IPS DF 4.7 (cell line): Measurements from ENCODE around the gene GSK3A.

ENCODE experiments used
- DNase-seq: peaks from one replicate; pipeline ENCODE4 v3.0.0-alpha.2; 2013; ENCODE audit warnings: low spot score; ENCODE audit errors: extremely low read depth

The GSK3A gene

DNA sequence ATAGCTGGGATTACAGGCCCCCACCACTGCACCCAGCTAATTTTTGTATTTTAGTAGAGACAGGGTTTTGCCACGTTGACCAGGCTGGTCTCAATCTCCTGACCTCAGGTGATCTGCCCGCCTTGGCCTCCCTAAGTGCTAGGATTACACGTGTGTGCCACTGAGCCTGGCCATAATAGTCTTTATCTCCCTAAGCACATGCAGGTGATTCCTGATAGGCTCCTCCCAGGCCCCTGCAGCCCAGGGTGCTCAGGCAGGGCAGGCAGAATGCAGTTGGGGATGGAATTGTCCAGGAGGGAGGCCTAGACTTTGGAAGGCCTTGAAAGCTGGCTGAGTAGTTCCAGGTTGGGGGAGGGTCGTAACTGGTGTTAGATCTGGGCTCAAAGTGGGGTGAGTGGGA lies 13.8 kb downstream of the GSK3A start:
- DNase-seq: no peak

DNA sequence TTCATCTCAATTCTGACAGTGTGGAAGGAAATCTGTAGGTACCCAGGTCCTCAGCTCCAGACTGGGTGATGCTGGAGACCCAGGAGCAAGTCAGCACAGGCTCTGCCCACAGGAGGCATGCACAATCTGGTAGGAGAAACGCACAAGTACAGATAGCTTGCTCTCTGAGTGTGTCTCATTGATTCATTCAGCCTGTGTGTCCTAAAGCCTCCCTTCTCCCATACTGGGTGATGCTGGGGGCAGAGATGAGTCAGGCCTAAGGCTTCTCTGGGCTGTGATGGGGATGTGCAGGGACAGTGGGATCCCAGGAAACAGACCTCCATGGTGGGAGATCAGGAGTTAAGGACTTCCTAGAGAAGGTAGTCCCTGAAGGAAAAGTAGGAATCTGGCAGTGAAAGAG lies 15.5 kb downstream of the GSK3A start:
- DNase-seq: no peak

DNA sequence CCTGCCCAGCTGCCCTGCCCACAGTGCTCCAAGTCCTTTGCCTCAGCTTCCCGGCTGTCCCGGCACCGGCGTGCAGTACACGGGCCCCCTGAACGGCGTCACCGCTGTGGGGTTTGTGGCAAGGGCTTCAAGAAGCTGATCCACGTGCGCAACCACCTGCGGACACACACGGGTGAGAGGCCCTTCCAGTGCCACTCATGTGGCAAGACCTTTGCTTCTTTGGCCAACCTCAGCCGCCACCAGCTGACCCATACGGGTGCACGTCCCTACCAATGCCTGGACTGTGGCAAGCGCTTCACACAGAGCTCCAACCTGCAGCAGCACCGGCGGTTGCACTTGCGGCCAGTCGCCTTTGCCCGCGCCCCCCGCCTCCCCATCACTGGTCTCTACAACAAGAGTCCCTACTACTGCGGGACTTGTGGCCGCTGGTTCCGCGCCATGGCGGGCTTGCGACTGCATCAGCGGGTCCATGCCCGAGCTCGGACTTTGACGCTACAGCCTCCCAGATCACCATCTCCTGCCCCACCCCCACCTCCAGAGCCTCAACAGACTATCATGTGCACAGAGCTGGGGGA lies 16.6 kb downstream of the GSK3A start:
- DNase-seq: no peak

DNA sequence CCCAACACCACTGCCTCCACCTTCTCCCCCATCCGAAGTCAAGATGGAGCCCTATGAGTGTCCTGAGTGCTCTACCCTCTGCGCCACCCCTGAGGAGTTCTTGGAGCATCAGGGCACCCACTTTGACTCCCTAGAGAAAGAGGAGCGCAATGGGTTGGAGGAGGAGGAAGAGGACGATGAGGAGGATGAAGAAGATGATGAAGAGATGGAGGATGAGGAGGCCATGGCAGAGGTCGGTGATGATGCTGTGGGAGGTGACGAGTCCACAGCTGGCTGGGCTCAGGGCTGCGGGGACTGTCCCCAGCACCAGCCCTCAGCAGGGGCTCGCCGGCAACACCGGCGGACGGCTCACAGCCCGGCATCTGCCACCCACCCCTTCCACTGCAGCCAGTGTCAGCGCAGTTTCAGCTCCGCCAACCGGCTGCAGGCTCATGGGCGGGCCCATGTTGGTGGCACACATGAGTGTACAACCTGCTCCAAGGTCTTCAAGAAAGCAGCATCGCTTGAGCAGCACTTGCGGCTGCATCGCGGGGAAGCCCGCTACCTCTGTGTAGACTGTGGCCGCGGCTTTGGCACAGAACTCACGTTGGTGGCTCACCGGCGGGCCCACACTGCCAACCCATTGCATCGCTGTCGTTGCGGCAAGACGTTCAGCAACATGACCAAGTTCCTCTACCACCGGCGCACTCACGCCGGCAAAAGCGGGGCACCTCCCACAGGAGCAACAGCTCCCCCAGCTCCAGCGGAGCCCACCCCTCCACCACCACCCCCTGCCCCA lies 17.3 kb downstream of the GSK3A start:
- DNase-seq: no peak

DNA sequence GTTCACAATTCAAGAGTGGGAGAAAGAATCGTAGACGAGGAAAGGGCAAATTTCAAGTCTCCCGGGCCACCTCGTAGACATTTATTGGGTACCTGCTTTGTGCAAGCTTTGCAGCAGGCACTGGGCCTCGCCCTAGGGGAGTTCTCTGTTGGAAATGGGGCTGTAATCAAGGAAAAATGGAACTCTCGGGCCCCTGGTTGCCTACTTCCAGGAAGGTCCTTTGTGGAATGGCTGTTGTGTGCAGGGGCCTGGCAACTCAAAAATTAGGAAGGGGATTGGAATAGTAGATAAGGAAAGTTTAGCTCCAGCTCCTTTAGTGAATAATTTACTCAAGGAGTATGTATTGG lies 21.7 kb downstream of the GSK3A start:
- DNase-seq: no peak

DNA sequence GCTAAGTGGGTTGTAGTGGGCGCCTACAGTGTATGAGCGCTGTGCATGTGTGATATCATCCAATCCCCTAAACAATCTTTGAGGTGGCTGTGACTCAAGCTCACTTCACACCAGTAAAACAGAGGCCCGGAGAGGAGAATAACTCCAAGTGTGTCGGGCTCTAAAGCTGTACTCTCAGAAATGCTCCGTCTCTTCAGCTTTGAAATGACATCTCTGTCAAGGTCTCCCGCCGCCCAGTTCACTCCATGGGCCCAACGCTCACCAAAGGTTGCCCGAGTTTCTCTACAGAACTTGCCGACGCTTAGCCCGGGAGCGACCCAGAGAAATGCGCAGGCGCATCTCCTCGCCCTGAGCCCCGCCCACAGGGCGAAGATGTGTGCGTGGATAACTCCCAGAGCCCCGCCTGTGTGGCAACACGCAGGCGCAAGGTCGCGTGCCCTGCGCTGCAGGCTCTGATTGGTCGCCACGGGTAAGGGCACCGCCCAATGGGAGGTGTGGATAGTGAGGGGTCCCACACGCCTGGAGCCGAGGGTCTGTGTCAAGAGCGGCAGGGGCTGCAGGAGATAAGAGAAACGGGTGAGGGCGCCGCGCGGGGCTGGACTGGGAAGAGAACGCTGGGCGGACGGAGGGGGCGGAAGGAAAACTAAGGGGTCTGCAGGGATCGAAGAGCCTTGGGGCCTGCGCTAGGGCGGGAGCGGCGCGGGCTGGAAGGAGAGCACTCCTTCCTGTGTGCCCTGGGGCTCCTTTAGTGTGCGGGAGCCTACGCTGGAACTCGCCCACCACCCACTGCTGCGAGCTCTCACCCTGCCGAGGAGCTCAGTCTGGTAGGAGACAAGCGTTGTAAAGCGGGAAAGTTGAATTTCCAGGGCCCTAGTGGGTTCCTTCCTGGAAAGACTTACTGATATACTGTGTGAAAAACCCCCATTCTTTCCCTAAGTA lies 22.3 kb downstream of the GSK3A start, which contains the start of gene ZNF526:
Gene ZNF526, plus strand, starts transcription at position 501 of the 939 bp plus-strand sequence. CDS start 4,092 bp downstream, outside the sequence.
- DNase-seq: peak; percentile 97

DNA sequence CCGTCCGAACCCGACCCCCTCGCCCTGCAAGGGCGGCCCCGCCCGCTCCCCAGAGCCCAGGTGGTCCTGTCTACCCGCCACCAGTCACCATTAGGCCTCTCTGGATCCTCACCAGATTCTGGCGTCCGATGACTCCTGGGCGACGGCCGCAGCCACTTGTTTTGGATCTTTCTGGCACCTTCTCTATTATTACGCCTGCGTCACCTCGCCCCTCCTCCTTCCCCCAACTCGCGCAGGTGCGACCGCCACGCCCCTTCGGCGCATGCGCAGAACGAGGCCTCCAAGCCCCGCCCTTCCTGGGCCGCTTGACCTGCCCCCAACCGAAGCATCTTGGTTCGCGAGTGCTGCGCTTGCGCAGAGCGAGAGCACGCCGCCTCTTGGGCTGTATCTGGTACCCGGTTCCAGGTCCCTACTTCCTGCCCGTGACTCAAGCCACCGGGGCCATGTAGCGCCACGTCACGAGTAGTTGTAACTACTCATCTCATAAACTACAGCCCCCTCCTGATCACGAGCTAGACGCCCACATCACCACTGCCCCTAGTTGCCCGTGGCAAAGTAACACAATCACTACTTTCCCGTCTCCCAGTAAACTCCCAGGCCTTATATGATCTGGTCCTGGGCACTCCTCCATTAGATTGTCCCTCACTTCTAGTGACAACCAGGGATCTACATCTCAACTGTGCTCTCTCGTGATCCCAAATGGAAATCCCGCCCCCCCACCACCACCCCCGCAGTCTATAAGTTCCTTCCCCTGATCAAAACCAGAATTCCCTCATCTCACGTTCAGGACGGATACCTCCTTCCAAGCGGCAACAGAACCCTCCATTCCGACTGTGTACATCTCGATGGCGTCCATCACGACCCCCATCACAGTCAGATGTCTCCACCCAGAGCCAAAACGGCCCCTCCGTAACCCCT lies 24.6 kb downstream of the GSK3A start, which contains the start of gene DEDD2:
Gene DEDD2, minus strand, starts transcription at position 158 of the 918 bp plus-strand sequence. CDS start 670 bp downstream, outside the sequence.
- DNase-seq: peak; percentile 80

DNA sequence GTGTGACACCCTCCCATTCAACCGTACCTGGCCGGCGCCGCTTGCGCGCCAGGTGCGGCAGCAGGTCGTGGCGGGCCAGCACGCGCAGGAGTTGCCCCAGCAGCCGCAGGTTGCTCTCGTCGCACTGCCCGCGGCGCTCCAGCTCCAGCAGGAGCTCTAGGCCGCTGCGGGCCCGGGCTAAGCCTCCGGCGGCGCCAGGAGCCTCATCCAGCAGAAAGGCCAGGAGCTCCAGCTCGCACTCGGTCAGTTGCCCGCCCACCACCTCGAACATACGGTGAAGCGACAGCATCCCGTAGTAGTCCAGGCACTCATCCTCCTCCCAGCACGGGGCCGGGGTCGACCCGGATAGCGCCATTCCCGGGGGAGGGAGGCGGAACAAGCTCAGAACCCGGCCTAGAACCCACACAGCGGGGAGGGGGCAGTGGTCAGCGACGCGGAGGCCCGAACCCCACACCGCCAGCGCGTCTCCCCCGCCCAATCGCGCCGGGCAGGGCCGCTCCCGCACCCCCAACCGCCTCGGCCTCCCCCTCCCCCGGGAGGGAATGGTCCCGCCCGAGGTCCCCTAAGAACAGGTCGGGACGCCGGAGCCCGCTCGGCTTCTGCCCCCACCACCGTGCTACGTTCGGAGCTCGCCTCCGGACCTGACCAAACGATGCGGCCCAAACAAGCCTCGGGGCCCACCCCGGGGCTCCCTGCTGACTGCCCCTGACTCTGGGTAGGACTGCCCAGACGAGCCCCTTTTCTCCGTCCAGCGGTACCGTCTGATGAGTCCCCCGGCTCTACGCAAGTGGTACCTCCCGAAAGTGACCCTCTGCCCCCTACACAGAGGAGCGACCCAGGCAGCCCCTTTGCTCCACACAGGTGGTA lies 25.5 kb downstream of the GSK3A start:
- DNase-seq: no peak

DNA sequence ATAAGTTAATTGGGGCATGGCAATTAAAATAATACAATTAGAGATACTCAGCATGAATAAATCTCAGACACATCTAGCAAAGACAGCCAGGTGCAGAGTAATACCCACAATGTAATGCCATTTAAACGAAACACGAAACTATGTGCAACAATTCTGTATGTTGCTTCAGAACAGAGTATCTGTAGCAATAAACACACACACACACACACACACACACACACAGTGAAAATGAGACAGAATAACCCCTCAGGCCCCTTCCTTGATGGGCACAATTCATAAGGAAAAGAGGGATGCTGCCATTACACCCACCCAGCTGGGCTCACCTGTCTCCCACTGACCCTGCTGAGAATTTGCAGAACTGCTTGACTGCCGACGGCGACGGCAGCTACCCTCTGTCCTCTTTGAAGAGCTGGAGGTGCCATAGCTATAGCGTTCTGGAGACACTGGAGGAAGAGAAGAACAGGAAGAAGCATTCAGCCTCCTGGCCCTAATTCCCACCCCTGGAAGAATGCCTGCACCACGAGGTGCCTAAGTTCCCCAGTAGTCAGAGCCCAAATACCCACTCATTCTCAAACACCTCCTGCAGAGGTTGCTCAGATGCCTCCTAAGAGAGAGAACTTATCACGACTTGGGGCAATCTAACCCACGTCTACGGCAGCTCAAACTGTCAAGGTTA lies 27.5 kb downstream of the GSK3A start:
- no peak for DNase-seq

DNA sequence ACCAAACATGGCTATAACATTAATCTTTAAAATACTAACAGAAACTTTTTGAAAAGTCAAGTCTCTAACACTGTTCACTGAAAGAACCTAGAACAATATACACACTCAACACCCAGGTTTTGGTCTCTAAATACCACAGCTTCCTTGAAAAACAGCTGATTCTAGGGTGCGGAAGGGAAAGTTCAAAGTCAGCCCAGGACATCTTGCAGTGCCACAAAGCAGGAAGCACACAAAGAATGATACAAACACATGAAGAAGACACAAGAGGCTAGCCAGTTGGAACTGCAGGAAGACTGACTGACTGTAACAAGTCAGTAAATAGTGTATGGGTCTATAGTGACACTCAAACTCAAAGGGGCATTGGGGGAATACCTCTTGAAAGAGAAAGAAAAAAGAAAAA lies 29.5 kb downstream of the GSK3A start:
- DNase-seq: no peak

DNA sequence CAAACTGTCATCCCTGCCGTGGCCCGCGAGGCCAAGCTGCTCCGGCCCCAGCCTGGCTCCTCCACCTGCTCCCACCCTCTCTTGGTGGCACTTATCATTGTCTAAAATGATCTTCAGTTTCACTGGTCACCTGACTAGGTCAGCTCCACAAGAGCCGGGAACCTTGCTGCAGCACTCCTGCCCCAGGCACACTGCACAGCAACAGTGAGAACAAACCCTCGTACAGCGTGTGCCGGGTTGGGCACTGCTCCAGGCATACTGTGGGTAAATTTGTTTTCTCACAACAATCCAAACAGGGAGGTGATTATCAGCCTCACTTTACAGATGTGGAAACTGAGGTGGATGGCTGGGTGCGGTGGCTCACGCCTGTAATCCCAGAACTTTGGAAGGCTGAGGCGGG lies 33.8 kb downstream of the GSK3A start:
- no peak for DNase-seq

DNA sequence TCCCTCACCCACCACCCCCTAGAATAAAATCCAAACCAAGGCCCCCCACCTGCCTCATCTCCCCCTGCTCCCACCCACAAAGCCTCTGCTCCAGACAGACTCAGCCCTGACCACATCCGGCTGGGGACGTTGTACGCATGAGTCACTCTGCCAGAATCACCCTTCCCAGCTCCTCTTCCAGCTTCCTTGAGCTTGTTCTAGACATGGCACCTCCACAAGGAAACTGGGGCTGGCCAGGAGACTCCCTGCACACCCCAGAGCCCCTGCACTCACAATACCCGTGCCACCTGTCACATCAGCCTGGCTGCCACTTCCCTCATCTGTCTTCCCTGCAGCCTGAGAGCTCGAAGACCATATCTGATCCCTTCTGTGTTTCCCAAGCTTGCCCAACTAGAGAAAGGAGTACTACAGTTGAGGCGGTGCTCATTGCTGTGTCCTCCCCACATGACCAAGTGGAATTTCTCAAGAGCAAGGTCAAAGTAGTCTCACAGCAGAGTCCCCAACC lies 34.6 kb downstream of the GSK3A start:
- DNase-seq: no peak

DNA sequence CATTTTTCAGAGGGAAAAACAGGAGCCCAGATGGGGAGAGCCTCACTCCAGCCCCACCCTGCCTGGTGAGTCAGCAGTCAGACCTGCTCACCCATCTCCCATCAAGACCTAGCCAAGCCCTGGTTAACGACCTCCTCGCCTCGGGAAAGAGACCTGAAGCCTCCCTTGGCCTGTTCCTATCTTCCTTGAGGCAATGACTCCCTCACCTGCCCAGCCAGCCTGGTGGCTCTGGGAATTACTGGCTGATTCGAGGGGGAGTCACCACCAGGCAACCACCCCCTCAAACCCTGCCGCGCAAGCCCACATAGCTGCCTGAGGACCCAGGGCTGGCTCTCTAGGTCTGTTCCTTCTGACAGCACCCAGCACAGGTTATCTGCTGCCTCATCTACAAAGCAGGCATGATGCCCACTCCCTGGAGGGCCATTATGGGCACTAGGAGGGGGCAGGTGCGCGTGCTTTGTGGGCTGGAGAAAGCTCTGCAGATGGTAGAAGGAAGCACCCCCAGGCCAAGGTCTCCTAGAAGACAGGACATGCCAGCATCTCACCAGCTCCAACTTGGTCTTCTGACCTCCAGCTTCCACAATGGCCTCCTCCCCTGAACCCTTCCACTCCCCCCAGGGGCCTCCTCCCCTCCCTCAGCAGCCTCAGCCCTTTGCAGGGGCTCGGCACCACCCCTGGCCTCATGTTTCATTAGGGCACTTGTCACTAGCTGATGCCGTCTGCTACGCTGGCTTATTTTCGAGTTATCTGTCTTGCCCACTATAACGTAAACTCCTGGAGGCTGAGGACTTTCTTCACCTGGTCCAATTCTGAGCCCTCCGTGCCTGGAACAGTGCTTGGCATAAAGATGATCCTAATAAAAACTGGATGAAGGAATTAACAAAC lies 35.3 kb downstream of the GSK3A start:
- no peak for DNase-seq

DNA sequence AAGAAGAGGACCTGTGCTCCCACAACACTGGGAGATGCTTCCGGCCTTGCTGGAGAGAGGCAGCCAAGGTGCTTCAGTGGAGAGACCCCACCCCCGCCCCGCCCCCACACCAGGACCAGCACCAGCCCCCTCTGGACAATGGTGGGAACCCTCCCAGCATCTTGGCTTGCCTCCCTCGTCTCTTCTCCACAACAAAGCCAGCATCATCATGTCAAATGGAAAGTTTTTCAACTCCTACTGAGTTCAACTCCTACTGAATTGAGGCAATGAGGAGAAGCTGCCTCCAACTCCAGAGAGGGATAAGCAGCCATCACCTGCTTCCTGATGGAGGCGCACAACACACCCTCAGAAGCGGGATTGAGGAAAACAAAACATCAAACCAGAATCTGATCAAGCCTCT lies 37.7 kb downstream of the GSK3A start:
- DNase-seq: no peak

DNA sequence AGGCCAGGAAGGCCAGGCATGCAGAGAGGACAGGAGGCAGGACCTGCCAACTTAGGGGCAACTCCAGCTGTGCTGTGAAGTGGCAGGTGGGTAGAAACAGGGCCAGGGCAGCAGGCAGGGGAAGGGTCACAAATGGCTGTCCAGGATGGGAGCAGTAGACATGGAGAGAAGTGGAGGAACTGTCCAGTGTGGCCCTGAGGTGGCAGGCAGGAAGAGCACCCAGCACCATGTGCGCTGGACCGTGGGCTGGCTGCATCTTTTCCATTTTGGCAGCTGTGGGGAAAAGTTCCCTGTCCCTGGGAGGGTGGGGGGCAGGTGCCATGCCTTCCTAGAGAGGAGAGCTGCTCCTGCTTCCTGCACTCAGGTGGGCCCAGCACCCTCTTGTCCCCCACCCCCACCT lies 38.7 kb downstream of the GSK3A start:
- no peak for DNase-seq

DNA sequence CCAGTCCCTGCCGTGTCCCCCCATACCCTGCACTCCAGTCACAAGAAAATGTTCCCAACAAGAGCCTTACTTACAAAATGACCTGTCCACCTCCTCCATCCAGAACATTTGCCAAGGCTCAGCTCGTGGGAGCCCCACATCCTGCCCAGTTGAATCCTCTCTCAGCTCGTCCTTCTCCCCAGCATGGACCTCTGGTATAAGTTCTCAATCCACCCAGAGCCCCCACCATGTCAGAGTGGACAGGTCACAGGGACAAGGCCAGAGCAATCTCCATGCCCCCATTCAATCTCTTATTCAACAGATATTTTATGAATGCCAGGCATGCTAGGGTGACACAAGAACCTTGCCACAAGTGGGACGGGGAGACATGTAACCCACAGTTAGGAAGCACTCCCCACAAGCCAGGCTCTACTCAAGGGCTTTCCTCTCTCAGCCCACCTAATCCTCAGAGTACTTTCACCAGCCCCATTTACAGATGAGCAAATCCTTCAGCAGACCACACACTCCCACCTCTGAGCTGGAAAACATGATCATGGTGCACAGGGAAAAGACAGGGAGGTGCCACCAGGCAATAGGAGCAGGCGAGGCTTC lies 40.0 kb downstream of the GSK3A start:
- DNase-seq: no peak

DNA sequence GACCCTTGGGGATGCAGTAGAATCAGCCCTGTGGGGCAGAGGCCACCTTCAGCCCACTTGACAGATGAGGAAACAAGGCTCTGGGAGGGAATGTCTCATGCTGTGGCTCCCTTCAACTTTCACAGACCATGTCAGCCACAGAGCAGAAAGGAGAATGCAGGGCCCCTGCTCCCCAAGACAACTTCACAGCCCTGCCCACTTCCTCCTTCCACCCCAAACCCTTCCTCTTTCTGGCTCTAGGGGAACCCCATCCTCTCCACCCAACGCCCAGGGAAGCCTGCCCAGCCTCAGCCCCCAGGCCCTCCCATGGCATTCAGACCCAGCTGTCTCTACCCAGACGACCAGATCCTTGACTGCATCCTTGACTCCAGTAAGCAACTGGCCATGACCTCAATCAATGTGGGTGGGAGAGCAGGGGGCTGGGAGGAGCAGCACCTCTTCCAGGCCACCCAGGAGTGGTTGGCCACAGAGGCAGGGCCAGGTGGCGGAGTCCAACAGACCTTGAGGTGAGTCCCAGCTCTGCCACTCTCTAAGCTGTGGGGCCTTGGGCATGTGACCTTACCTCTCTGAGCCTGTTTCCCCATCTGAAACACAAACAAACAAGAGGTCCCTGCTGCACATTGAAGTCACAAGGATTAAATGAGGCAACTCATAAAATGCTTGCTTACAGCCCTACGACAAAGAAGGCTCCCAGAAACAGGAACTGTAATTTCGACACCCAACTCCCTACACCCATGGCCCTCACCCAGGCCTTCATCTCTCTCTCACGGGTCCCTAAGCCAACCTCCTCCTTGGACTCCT lies 40.7 kb downstream of the GSK3A start:
- no peak for DNase-seq
